NCI-H146 (cell line): ENCODE data around the gene MYH7.

Experiments
- DNase-seq: peaks from one replicate; lab custom pipeline; 2025; lab: John Stamatoyannopoulos, UW

MYH7 gene

DNA sequence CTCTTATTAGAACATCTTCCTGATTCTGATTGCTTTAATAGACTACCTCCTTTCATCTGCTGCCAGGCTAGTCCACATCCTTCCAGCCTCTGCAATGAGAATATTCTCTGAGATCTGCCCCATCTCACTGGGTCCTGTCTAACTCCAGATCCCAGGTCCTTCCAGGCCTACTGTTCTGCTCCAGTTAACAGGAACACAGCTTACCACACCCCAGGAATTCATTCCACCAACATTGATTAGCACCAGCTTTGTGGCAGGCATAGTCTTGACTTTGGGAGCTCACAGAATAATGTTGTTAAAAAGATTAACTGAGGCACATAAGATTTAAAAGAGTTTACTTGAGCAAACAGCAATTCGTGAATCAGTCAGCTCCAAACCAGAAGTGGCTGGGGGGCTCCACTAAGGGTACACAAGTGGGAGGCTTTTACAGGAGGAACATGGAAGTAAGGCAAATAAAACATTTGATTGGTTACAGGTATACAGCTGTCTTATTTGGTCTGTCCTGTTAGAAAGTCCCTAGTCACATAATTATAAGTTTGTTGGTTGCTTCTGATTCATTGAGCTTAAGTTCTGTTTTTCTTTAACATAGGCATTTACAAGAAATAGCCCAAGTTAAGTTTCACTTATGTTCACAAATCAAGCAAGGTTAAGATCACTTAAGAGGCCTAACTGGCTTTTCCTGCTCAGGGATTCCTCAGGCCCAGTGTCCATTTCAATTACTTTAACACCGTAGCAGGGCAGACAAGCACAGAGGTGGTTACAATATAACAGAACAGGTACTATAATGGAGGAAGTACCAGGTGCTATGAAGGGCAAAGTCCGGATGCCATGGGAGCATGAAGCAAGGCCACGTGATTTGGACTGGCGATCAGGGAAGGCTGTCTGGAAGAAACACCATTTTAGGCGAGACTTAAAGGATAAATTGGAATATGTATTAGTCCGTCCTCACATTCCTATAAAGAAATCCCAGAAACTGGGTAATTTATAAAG is 12.2 kb upstream of the MYH7 start:
- no peak for DNase-seq

DNA sequence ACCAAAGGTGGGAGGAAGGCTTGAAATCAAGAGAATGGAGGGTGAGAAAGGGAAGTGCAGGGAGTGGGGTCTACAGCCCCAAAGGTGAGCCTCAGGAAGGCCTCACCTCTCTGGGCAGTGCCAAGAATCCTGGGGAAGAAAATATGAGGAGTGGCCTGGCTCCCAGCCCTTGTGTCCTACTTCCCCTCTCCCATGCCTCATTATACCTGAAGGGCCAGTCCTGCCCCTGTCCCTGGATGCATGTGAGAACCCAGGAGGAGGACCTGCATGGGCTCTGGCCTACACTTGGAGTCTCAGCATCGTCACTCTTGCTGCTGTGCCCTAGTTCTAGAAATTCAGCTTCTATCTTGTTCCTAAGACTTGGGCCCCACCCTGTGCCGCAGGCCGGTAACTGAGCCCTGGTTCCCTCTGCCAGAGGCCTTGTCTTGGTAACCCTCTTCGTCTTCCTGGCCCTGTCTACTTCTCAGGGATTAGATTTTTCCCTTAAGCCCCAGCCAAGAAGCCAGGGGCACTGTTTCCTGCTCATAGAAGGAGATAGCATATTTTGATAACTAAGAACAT is 10.9 kb upstream of the MYH7 start:
- no peak for DNase-seq

DNA sequence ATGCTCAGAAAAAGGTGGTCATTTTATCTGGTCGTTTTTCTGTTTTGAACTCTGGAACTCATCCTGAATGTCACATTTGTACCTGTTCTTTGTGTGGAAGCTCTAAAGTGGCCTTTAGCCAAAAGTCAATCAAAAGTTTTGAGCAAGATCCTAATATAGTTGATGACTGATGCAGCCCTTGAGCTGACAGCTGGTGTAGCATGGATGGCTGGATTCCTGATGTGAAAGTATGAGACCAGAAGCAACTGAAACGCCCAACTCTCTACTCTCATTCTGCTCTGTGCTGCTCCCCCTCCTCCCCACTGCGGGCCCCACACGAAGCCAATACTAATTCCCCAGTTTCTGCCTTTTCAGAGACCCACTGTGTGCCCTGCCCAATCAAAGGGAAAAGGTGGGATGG is 10.3 kb upstream of the MYH7 start:
- no peak for DNase-seq

GRCh38 chr14:23444314-23444713 is 8.9 kb upstream of the MYH7 start:
- DNase-seq, result no peak

GRCh38 chr14:23443881-23444280 is 8.4 kb upstream of the MYH7 start:
- DNase-seq, result no peak

- no peak for DNase-seq
Measured at GRCh38 chr14:23443411-23443812, 8.0 kb upstream of the MYH7 start.

GRCh38 chr14:23442721-23443356 is 7.4 kb upstream of the MYH7 start:
- DNase-seq, result no peak

DNA sequence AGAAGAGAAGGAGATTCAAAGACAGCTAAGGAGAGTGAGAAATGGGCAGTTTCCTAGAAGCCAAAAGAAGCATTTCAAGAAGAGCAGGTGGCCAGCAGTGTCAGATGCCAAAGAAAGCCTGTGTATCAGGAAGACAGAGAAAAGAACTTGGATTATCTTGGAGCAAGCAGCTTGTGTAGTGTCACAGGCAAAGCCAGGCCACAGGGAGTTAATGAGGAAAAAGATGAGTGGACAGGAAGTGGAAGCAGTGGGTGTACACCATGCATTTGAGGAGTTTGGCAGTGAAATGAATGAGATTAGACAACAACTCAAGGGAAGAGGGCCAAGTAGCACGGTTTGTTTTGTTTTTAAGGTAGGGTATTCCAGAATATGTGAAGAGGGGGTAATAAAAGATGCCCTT is 5.6 kb upstream of the MYH7 start:
- DNase-seq, result no peak

- no peak for DNase-seq
Measured at GRCh38 chr14:23439107-23439835, 3.8 kb upstream of the MYH7 start.

GRCh38 chr14:23438101-23438971 is 2.9 kb upstream of the MYH7 start:
- no peak for DNase-seq

- no peak for DNase-seq
Measured at GRCh38 chr14:23437133-23438100, 2.0 kb upstream of the MYH7 start.

DNA sequence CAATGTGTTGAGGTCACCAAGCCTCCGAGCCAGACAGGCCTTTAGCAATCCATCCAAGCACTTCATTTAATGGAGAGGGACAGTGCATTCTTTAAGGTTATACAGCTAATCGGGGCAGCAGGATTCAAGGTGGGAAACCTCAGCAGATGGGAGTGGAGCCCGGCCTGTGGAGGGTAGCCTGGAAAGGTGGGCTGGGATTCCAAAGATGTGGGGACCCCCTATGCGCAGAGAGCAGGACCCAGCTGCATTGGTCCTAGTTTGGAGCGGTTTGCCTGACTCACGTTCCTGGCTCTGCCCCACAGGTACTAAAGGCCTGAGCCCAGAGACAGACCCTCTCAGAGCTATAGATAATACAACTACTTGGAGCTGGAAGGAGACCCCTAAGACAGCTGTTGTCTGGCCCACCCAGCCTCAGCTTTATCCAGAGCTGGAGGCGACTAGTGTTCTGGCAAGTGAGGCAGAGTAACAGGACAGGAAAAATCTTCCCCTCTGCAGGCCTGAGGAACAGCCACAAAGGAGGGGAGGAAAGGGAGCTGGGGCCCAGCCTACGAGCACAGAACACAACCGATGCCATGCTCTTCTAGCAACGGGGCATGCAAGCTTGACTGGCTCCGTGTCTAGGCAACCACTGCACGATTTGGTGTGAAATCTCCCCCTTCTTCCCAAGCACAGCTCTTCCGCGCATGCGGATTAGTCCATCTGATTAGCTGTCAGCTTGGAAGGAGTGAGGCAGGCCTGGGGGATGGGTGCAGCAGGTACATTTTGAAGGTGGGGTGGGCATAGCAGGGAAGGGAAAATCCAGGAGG is 1.1 kb upstream of the MYH7 start:
- no peak for DNase-seq

DNA sequence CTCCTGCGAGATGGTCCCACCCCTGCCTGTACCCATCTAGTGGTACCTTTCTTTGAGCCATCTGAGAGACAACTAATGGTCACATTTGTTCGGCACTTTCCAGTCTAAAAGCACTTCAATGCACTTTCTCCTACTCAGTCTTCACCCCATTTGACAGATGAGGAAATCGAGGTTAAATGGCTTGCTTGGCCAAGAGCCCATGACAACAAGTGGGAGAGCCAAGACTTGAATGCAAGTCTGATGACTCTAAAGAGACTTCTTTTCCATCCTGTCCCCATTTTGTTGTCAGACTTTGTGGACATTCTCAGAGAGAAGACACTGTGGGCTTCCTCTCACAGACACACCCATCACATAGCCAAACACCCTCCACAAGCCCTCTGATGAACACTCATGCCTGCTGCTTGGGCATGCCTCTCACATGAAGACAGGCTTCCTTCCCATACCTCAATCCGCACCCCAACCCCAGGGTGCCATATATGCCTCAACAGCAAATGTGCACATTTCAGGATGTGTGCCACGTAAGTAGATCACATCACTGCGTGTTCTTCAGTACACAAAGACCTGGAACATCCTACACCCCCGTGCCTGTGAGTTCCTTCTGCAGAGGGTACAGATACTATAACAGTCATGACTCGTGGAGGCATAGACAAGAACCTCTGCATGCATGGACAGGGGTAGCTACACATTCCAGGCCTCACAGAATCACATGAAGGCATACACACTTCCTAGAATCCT is 805 bp downstream of the MYH7 start:
- no peak for DNase-seq

- no peak for DNase-seq
Measured at GRCh38 chr14:23433457-23433856, 2.0 kb downstream of the MYH7 start.

DNA sequence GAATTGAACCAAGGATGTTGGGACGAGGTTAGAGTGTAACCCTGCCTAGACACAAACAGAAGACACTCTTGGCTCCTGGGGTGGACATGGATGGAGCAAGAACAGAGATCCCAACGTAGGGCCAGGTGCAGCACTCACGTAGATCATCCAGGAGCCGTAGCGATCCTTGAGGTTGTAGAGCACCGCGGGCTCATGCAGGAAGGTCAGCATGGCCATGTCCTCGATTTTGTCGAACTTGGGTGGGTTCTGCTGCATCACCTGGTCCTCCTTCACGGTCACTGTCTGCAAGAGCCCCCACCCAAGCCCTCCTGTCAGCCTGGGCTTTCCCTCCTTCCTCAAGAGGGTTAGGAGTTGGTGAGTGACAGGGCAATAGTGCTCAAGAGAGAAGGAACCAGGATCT is 2.5 kb downstream of the MYH7 start:
- DNase-seq, result no peak

DNA sequence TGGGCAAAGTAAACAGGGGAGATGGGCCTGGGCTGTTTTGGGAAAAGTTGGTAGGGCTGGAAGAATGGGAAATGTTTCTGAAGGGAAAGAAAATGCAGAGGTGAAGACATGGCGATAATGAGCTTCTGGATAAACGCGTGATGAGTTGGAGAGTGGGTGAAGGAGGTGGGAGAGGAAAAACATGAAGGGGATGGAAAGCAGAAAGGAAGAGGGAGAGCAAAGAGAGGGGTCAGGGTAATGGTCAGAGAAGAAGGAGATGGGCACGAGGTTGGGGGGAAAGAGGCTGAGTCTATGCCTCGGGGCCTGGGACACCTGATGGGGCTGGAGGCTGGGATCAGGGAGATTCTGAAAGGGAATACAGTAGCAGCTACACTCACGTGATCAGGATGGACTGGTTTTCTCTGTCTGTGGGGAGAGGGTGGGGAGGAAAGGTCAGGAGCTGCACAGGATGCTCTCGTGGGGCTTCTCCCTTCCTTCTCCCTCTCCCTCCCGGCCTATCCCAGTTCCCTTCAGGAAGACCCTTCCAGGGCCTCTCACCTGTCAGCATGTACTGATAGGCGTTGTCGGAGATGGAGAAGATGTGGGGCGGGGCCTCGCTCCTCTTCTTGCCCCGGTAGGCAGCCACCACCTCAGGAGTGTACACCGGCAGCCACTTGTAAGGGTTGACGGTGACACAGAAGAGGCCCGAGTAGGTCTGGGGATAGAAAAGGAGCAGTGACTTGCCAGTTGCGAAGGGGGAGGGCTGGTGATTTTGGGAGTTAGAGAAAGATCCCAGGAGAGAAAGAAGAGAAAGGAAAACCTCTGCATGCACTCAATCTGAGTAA is 3.1 kb downstream of the MYH7 start:
- DNase-seq, result no peak

DNA sequence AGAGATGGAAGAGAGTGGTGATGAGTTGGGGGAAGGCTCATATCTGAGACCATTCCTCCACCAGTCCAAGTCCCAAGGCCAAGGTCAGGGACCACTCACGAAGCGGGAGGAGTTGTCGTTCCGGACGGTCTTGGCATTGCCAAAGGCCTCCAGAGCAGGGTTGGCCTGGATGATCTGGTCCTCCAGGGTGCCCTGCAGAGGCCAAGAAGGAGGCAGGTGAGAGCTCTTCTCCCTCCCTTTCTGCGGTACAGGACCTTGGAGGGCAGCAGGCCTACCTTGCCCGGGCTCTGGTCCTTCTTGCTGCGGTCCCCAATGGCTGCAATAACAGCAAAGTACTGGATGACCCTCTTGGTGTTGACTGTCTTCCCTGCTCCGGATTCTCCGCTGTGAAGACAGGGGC is 4.0 kb downstream of the MYH7 start:
- no peak for DNase-seq

GRCh38 chr14:23430723-23431085 is 4.8 kb downstream of the MYH7 start:
- no peak for DNase-seq
